Panc1 (cell line): ENCODE measurements around the gene WDR82. TPM values are rescaled to one million over a fixed set of nuclear protein-coding genes. Genes with fewer than 3 reads are reported as not detected.

Experiments used
- ATAC-seq: fragments of 200-7000 bp; cut with Tn5 transposase; 2 replicates; pipeline ENCODE4 v1.9.1; 2020; ENCODE audit warnings: mild to moderate bottlenecking, moderate library complexity
- BruUV-seq: library from RNA; stranded (reverse); fragments of 400-500 nt; replicated peaks from 2 replicates; lab custom pipeline; 2021; lab: Mats Ljungman, UMichigan
- CTCF ChIA-PET: fragments of 300-600 bp; sonication (Branson Sonifier 250); formaldehyde crosslinking; loops from one replicate; lab custom pipeline; 2022; ENCODE audit warnings: antibody characterized with exemption; lab: Charles Lee
- POLR2A ChIA-PET: fragments of 300-600 bp; sonication (Branson Sonifier 250); formaldehyde crosslinking; loops from one replicate; lab custom pipeline; 2022; ENCODE audit warnings: antibody characterized with exemption; lab: Charles Lee
- DNase-seq: peaks from one replicate; pipeline ENCODE4 v3.0.0-alpha.2; 2010; ENCODE audit warnings: low read depth, low spot score
- H3K27ac ChIP-seq: 2 replicates; pipeline ENCODE4 v1.5.1; 2011; ENCODE audit warnings: mild to moderate bottlenecking, low read length, inconsistent platforms
- H3K27me3 ChIP-seq: fragments of 200-500 bp; sonication (Bioruptor generic); 2 replicates; pipeline ENCODE4 v1.6.0; 2014; ENCODE audit warnings: low read length, inconsistent platforms; ENCODE audit not compliant: control insufficient read depth, insufficient read depth
- H3K36me3 ChIP-seq: fragments of 200-500 bp; sonication (Bioruptor generic); 2 replicates; pipeline ENCODE4 v1.5.1; 2014; ENCODE audit warnings: inconsistent platforms, mild to moderate bottlenecking, low read length, moderate library complexity; ENCODE audit not compliant: control insufficient read depth, insufficient read depth
- H3K4me1 ChIP-seq: 2 replicates; pipeline ENCODE4 v1.5.1; 2011; ENCODE audit warnings: inconsistent platforms, mild to moderate bottlenecking, low read length, moderate library complexity; ENCODE audit not compliant: control insufficient read depth, insufficient read depth
- H3K4me3 ChIP-seq, 2 experiments: 2 replicates each; pipeline ENCODE4 v1.5.1; 2011 to 2012; ENCODE audit warnings: low read depth in 2 of 2, low read length in 2 of 2, mild to moderate bottlenecking in 2 of 2, inconsistent platforms in 1 of 2, moderate library complexity in 1 of 2
- H3K9me3 ChIP-seq: fragments of 200-500 bp; sonication (Bioruptor generic); 2 replicates; pipeline ENCODE4 v1.5.1; 2014; ENCODE audit warnings: low read depth, mild to moderate bottlenecking, inconsistent platforms, low read length, moderate library complexity; ENCODE audit not compliant: control insufficient read depth, insufficient read depth
- POLR2AphosphoS5 ChIP-seq: IDR thresholded peaks from 2 replicates; pipeline ENCODE4 v1.6.1; 2012; ENCODE audit warnings: mild to moderate bottlenecking, low read depth, low read length, moderate library complexity
- SIN3A ChIP-seq: IDR thresholded peaks from 2 replicates; pipeline ENCODE4 v1.6.1; 2012; ENCODE audit warnings: low read depth, mild to moderate bottlenecking, low read length, moderate library complexity, borderline replicate concordance; ENCODE audit not compliant: insufficient read depth
- TCF7L2 ChIP-seq: IDR thresholded peaks from 2 replicates; pipeline ENCODE4 v1.6.1; 2011; ENCODE audit warnings: mild to moderate bottlenecking, low read depth, low read length, inconsistent platforms
- in situ Hi-C: cut with HindIII; loops from 2 replicates; pipeline ENCODE4 v1.10.0; 2016; ENCODE audit warnings: low sequenced_read_pairs, low pct_unique_long_range_greater_than_20kb
- intact Hi-C: fragments of 100-400 bp; cut with micrococcal nuclease; formaldehyde crosslinking; loops from one replicate; pipeline ENCODE4 v1.10.0; 2022; ENCODE audit not compliant: unreplicated experiment
- total RNA-seq: library from RNA; stranded (reverse); gene quantifications from one replicate; pipeline ENCODE4 v1.2.1, GENCODE V29; 2021; ENCODE audit not compliant: unreplicated experiment
- TF ChIP-seq, protein P1 (sequence below): fragments of 450-650 bp; IDR thresholded peaks from 2 replicates; pipeline ENCODE4 v1.5.1; 2017; ENCODE audit warnings: mild to moderate bottlenecking
- TF ChIP-seq, protein P2 (sequence below), 2 experiments: IDR thresholded peaks; 2 replicates each; pipeline ENCODE4 v1.6.1; 2011 to 2012; ENCODE audit warnings: low read depth in 2 of 2, control low read depth in 1 of 2, low read length in 1 of 2, mild to moderate bottlenecking in 1 of 2, moderate library complexity in 1 of 2; ENCODE audit not compliant: insufficient read depth in 1 of 2

Gene WDR82
- total RNA-seq, 1 experiment from 2014 or later, result 57.9 TPM

DNA sequence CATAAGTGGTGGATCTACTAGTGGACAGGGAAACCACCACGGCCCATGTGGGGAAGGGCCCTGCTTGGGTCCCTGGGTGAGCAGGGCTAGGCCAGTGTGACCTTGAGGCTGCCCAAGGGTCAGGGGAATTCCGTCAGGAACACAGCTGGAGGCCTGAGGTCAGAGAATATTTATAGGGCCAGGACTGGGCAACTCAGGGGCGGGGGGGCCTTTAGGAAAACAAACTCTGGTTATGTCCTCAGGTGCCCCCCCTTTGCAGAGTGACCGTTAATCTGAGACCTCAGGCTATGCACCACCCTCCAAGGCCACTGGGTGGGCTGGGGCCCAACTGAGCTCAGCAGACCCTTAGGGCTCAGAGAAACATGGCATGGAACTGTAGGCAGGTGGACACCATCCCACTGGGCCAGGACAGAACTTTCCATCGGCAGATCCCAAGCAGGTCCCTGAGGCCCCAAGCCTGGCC lies 42.0 kb downstream of the WDR82 start:
- H3K27ac ChIP-seq, result peak overlapping the region; percentile 83
- no TSS peak for BruUV-seq
- DNase-seq, result no peak
- no peaks in the 10 kb centered on the region for H3K9me3 ChIP-seq
- TF ChIP-seq SIN3A (no peak), POLR2AphosphoS5 (no peak), TCF7L2 (no peak)
- TF ChIP-seq, protein P1, sequence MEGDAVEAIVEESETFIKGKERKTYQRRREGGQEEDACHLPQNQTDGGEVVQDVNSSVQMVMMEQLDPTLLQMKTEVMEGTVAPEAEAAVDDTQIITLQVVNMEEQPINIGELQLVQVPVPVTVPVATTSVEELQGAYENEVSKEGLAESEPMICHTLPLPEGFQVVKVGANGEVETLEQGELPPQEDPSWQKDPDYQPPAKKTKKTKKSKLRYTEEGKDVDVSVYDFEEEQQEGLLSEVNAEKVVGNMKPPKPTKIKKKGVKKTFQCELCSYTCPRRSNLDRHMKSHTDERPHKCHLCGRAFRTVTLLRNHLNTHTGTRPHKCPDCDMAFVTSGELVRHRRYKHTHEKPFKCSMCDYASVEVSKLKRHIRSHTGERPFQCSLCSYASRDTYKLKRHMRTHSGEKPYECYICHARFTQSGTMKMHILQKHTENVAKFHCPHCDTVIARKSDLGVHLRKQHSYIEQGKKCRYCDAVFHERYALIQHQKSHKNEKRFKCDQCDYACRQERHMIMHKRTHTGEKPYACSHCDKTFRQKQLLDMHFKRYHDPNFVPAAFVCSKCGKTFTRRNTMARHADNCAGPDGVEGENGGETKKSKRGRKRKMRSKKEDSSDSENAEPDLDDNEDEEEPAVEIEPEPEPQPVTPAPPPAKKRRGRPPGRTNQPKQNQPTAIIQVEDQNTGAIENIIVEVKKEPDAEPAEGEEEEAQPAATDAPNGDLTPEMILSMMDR, result no peak
- TF ChIP-seq, protein P2, sequence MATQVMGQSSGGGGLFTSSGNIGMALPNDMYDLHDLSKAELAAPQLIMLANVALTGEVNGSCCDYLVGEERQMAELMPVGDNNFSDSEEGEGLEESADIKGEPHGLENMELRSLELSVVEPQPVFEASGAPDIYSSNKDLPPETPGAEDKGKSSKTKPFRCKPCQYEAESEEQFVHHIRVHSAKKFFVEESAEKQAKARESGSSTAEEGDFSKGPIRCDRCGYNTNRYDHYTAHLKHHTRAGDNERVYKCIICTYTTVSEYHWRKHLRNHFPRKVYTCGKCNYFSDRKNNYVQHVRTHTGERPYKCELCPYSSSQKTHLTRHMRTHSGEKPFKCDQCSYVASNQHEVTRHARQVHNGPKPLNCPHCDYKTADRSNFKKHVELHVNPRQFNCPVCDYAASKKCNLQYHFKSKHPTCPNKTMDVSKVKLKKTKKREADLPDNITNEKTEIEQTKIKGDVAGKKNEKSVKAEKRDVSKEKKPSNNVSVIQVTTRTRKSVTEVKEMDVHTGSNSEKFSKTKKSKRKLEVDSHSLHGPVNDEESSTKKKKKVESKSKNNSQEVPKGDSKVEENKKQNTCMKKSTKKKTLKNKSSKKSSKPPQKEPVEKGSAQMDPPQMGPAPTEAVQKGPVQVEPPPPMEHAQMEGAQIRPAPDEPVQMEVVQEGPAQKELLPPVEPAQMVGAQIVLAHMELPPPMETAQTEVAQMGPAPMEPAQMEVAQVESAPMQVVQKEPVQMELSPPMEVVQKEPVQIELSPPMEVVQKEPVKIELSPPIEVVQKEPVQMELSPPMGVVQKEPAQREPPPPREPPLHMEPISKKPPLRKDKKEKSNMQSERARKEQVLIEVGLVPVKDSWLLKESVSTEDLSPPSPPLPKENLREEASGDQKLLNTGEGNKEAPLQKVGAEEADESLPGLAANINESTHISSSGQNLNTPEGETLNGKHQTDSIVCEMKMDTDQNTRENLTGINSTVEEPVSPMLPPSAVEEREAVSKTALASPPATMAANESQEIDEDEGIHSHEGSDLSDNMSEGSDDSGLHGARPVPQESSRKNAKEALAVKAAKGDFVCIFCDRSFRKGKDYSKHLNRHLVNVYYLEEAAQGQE (IDR thresholded peaks at IDR 0.05; ENCODE audit: insufficient read depth in 1 of 2, low read depth in 2 of 2, low read length in 1 of 2), result no peak
- ATAC-seq, result no peak
- intact Hi-C loops (loop anchor here (10.0 kb wide), 1 partner anchor 98 kb away; no protein-coding TSS in a partner anchor), in situ Hi-C loops (no loop called here)
- H3K4me3 ChIP-seq, result no peak overlapping the region
- H3K4me1 ChIP-seq, result peaks cover 25% of the 10 kb centered on the region
- peaks cover 7% of the 10 kb centered on the region; the same call in 1 of the 2 replicates for H3K36me3 ChIP-seq
- POLR2A ChIA-PET, result no interaction called here
- CTCF ChIA-PET, result no interaction called here
- H3K27me3 ChIP-seq, result no peaks in the 10 kb centered on the region

DNA sequence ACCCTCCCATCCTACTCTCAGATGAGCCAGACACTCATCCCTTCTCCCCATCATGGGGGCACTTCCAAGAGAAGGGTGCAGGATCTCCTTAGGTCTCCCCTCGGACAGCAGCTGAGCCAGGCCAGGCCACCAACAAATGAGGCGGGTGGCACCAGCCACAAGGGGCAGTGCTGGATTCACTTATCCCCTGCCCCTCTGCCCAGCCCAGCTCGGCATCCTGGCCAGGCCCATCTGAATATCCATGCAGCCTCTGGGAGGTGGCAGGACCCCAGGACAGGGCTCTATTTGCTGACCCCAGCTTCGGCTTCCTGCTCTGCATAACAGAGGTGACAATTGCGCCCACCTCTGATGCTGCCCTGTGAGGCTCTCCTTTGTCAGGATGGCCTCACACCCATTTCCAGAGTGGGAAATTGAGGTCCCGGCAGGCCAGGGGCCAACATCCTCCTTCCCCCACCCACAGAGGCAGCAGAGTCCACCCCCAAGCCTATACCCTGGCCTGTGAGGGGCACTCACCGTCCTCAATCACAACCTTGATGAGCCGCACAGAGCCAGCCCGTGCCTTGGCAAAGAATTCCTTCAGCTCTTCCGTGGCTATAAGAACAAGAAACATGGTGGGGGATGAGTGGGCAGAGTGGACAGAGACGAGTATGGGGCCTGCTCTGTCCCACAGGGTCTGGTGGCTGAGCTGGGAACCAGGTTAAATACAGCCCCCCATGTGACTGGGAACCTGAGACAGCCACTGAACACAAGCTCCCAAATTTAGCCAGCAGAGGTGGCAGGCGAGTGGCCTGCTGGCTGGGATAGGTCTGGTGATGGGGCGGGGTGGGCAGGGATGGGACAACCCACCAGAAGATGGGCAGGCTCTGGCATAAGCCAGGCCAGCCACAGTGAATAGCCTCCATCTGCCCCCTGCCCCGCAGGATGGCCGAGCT lies 43.7 kb downstream of the WDR82 start:
- Histone ChIP-seq H3K4me1 (peaks cover 14% of the 10 kb centered on the region), H3K4me3 (no peak overlapping the region), H3K36me3 (peaks cover 7% of the 10 kb centered on the region; the same call in 1 of the 2 replicates), H3K27ac (no peak overlapping the region), H3K9me3 (no peaks in the 10 kb centered on the region), H3K27me3 (no peaks in the 10 kb centered on the region)
- TF ChIP-seq POLR2AphosphoS5 (no peak), SIN3A (no peak), TCF7L2 (no peak)
- TF ChIP-seq, protein P2 (IDR thresholded peaks at IDR 0.05; ENCODE audit: insufficient read depth in 1 of 2, low read depth in 2 of 2, low read length in 1 of 2), result no peak
- TF ChIP-seq, protein P1, result peak; percentile 41
- in situ Hi-C loops, result no loop called here
- CTCF ChIA-PET, result no interaction called here
- DNase-seq (no peak), ATAC-seq (no peak)
- intact Hi-C loops, result loop anchor here (10.0 kb wide), 1 partner anchor 100 kb away; no protein-coding TSS in a partner anchor
- POLR2A ChIA-PET, result interaction anchor here (0.5 kb wide), 1 partner anchor 753 kb away, joined by 3 read pairs; no protein-coding TSS in a partner anchor
- BruUV-seq, result no TSS peak
